GM12878 (cell line): ENCODE measurements around the gene POU2F1. TPM values are rescaled to one million over a fixed set of nuclear protein-coding genes. Genes with fewer than 3 reads are reported as not detected.

ENCODE experiments used
- ATAC-seq: fragments of 200-7000 bp; cut with Tn5 transposase; 3 replicates; pipeline ENCODE4 v1.9.1; 2020; ENCODE audit warnings: mild to moderate bottlenecking, moderate library complexity
- BruUV-seq: library from RNA; stranded (reverse); fragments of 400-500 nt; replicated peaks from 2 replicates; lab custom pipeline; 2021; lab: Mats Ljungman, UMichigan
- CTCF ChIA-PET: fragments of 300-600 bp; sonication (Branson Sonifier 250); formaldehyde crosslinking; extraction: SDS; loops from one replicate; lab custom pipeline; 2021; ENCODE audit warnings: inconsistent platforms; lab: Yijun Ruan, JAX
- POLR2A ChIA-PET: fragments of 350-600 bp; formaldehyde crosslinking; extraction: SDS; loops from one replicate; lab custom pipeline; 2021; ENCODE audit warnings: inconsistent platforms; lab: Charles Lee
- RAD21 ChIA-PET: fragments of 300-600 bp; sonication (Branson Sonifier 250); formaldehyde crosslinking; loops from one replicate; lab custom pipeline; 2023; ENCODE audit warnings: antibody characterized with exemption; ENCODE audit not compliant: unreplicated experiment; lab: Charles Lee
- SMC1A ChIA-PET: fragments of 300-600 bp; sonication (Branson Sonifier 250); formaldehyde crosslinking; loops from one replicate; lab custom pipeline; 2023; ENCODE audit not compliant: unreplicated experiment, uncharacterized antibody; lab: Charles Lee
- DNase-seq: peaks from one replicate; pipeline ENCODE4 v3.0.0-alpha.2; 2011; ENCODE audit warnings: low read depth, low spot score
- FAIRE-seq: peaks from 3 replicates; lab custom pipeline; 2011; peaks lifted over from hg19 to GRCh38; lab: Jason Lieb, UNC
- H2AFZ ChIP-seq: 2 replicates; pipeline ENCODE4 v1.6.0; 2011; ENCODE audit warnings: low read depth, low read length, control low read depth; ENCODE audit not compliant: control insufficient read depth
- H3K27ac ChIP-seq: 2 replicates; pipeline ENCODE4 v1.5.1; 2011; ENCODE audit warnings: control low read depth; ENCODE audit not compliant: control insufficient read depth, insufficient read depth
- H3K27me3 ChIP-seq, 2 experiments: replicated peaks in 1 of 2; 2 replicates each; pipeline versions ENCODE4 v1.6.0 to v1.6.1; 2011; ENCODE audit warnings: low read length in 1 of 2; ENCODE audit not compliant: control insufficient read depth in 2 of 2, insufficient read depth in 2 of 2
- H3K36me3 ChIP-seq, 2 experiments: 2 replicates each; pipeline ENCODE4 v1.5.1; 2011; ENCODE audit warnings: low read length in 1 of 2; ENCODE audit not compliant: control insufficient read depth in 2 of 2, insufficient read depth in 2 of 2
- H3K4me1 ChIP-seq: 2 replicates; pipeline ENCODE4 v1.6.1; 2011; ENCODE audit warnings: mild to moderate bottlenecking, low read length, moderate library complexity, mixed read lengths; ENCODE audit not compliant: control insufficient read depth, insufficient read depth
- H3K4me2 ChIP-seq: 2 replicates; pipeline ENCODE4 v1.6.0; 2011; ENCODE audit warnings: control low read depth; ENCODE audit not compliant: control insufficient read depth, insufficient read depth
- H3K4me3 ChIP-seq: fragments of 200-600 bp; sonication (generic); 2 replicates; pipeline ENCODE4 v1.5.1; 2016
- H3K79me2 ChIP-seq: 2 replicates; pipeline ENCODE4 v1.6.0; 2011; ENCODE audit warnings: low read length; ENCODE audit not compliant: control insufficient read depth, insufficient read depth
- H3K9ac ChIP-seq: 2 replicates; pipeline ENCODE4 v1.8.0; 2011; ENCODE audit warnings: low read length, control low read depth, mixed read lengths; ENCODE audit not compliant: control insufficient read depth, insufficient read depth
- H3K9me3 ChIP-seq: replicated peaks from 3 replicates; pipeline ENCODE4 v1.5.1; 2011; ENCODE audit warnings: mild to moderate bottlenecking, low read length; ENCODE audit not compliant: control insufficient read depth, insufficient read depth
- H4K20me1 ChIP-seq: 2 replicates; pipeline ENCODE4 v1.6.0; 2011; ENCODE audit not compliant: control insufficient read depth, insufficient read depth
- ATF3 ChIP-seq: IDR thresholded peaks from 2 replicates; pipeline ENCODE4 v1.6.1; 2011; ENCODE audit warnings: low read depth, mild to moderate bottlenecking, low read length, moderate library complexity, borderline replicate concordance; ENCODE audit errors: extremely low read depth
- CHD1 ChIP-seq: IDR thresholded peaks from 2 replicates; pipeline ENCODE4 v1.6.1; 2012; ENCODE audit warnings: low read depth, low read length, improper control_type of control experiment
- EP300 ChIP-seq, 2 experiments: fragments of 150-350 bp in 1 of 2; IDR thresholded peaks; 2 replicates each; pipeline ENCODE4 v1.6.1; 2011 to 2012; ENCODE audit warnings: low read depth in 2 of 2, low read length in 2 of 2, borderline replicate concordance in 1 of 2, improper control_type of control experiment in 1 of 2, inconsistent platforms in 1 of 2; ENCODE audit not compliant: control insufficient read depth in 1 of 2
- FOS ChIP-seq: IDR thresholded peaks from 3 replicates; pipeline ENCODE4 v1.6.1; 2011; ENCODE audit warnings: borderline replicate concordance; ENCODE audit not compliant: insufficient read length; ENCODE audit errors: extremely low read depth
- GATAD2B ChIP-seq: fragments of 450-650 bp; conservative IDR thresholded peaks from 2 replicates; pipeline ENCODE4 v1.6.1; 2017; ENCODE audit warnings: low read depth, mild to moderate bottlenecking, moderate library complexity
- HDAC2 ChIP-seq: fragments of 200-600 bp; sonication (generic); IDR thresholded peaks from 2 replicates; pipeline ENCODE4 v1.6.1; 2017
- MAX ChIP-seq: IDR thresholded peaks from 2 replicates; pipeline ENCODE4 v1.6.1; 2012; ENCODE audit warnings: low read depth, low read length, improper control_type of control experiment
- MTA2 ChIP-seq: fragments of 450-650 bp; IDR thresholded peaks from 2 replicates; pipeline ENCODE4 v1.6.1; 2016; ENCODE audit warnings: low read depth, mild to moderate bottlenecking, moderate library complexity
- NR2C1 ChIP-seq: fragments of 450-650 bp; IDR thresholded peaks from 2 replicates; pipeline ENCODE4 v1.6.1; 2017; ENCODE audit warnings: antibody characterized with exemption, mild to moderate bottlenecking, moderate library complexity
- PML ChIP-seq: IDR thresholded peaks from 2 replicates; pipeline ENCODE4 v1.6.1; 2012; ENCODE audit warnings: low read length, inconsistent platforms
- POLR2AphosphoS5 ChIP-seq: IDR thresholded peaks from 2 replicates; pipeline ENCODE4 v1.6.1; 2011; ENCODE audit warnings: mild to moderate bottlenecking, low read length, inconsistent platforms
- RELA ChIP-seq: fragments of 450-650 bp; IDR thresholded peaks from 2 replicates; pipeline ENCODE4 v1.8.0; 2014; ENCODE audit warnings: borderline replicate concordance; ENCODE audit not compliant: partially characterized antibody
- RFX5 ChIP-seq: IDR thresholded peaks from 2 replicates; pipeline ENCODE4 v1.6.1; 2011; ENCODE audit warnings: low read depth, low read length, improper control_type of control experiment
- SMAD1 ChIP-seq: fragments of 450-650 bp; IDR thresholded peaks from 2 replicates; pipeline ENCODE4 v1.6.1; 2018; ENCODE audit warnings: mild to moderate bottlenecking, low read depth; ENCODE audit not compliant: partially characterized antibody
- SMC3 ChIP-seq: IDR thresholded peaks from 2 replicates; pipeline ENCODE4 v1.6.1; 2011; ENCODE audit warnings: low read length, improper control_type of control experiment, borderline replicate concordance
- SREBF1 ChIP-seq: IDR thresholded peaks from 2 replicates; pipeline ENCODE4 v1.6.1; 2012; ENCODE audit warnings: mild to moderate bottlenecking, low read length
- TARDBP ChIP-seq: IDR thresholded peaks from 2 replicates; pipeline ENCODE4 v1.6.1; 2016; ENCODE audit warnings: borderline replicate concordance
- USF2 ChIP-seq: IDR thresholded peaks from 2 replicates; pipeline ENCODE4 v1.6.1; 2011; ENCODE audit warnings: low read depth, low read length, improper control_type of control experiment, borderline replicate concordance
- ZBTB4 ChIP-seq: fragments of 450-650 bp; formaldehyde crosslinking; IDR thresholded peaks from 2 replicates; pipeline ENCODE4 v1.4.0; 2022; ENCODE audit warnings: mild to moderate bottlenecking, moderate library complexity
- WGBS: methylation state at CpG from one replicate; pipeline ENCODE4 v1.1.6; 2016; ENCODE audit warnings: low lambda C conversion rate; ENCODE audit not compliant: insufficient replicate concordance, insufficient coverage; ENCODE audit errors: missing lambda C conversion rate; 5-methylcytosine and 5-hydroxymethylcytosine counted together
- in situ Hi-C: fragments of 300-500 bp; cut with MboI; formaldehyde crosslinking; loops from 9 replicates; pipeline ENCODE4 v1.14.3; 2018; ENCODE audit warnings: mixed read lengths
- intact Hi-C: fragments of 100-400 bp; cut with micrococcal nuclease; formaldehyde crosslinking; loops from one replicate; pipeline ENCODE4 v1.14.2; 2022; ENCODE audit not compliant: unreplicated experiment
- polyA plus RNA-seq, 11 experiments: library from polyadenylated mRNA; depleted of rRNA in 4 of 11; unstranded in 6 of 11; stranded (reverse) in 5 of 11; fragments of >200 nt; fragmentation: Nextera tagmentation in 4 of 11; fragmentation: Illumina TruSeq in 1 of 11; extraction: Ambion mirVana in 4 of 11; extraction: Trizol in 1 of 11; gene quantifications; 1 replicate in 1 of 11; 2 replicates in 10 of 11; pipeline versions ENCODE4 v1.2.1 to v1.2.3, GENCODE V29; 2011 to 2016; ENCODE audit warnings: inconsistent platforms in 2 of 11, missing spikeins in 2 of 11, low read depth in 1 of 11
- total RNA-seq, 4 experiments: library from RNA; depleted of rRNA in 3 of 4; stranded (reverse); fragments of >200 nt in 3 of 4; fragmentation: Illumina TruSeq in 1 of 4; extraction: Trizol in 1 of 4; gene quantifications; 2 replicates each; pipeline versions ENCODE4 v1.2.1 to v1.2.3, GENCODE V29; 2013 to 2021

The POU2F1 gene
- total and polyA plus RNA-seq, 10 of the 15 experiments (the other 5 are each of a cell fraction or from before 2014, with no cell fraction given) = 2.5 to 21.7 (median 12.5) TPM

GRCh38 chr1:167469280-167469965, 248.7 kb downstream of the POU2F1 start:
- Histone ChIP-seq H3K27ac (no peak overlapping the region), H3K9ac (no peak overlapping the region), H3K9me3 (no peaks in the 10 kb centered on the region), H3K79me2 (no peaks in the 10 kb centered on the region), H3K27me3 (no peaks in the 10 kb centered on the region; a peak in 1 of 4 replicates), H4K20me1 (no peaks in the 10 kb centered on the region), H3K4me1 (no peaks in the 10 kb centered on the region), H3K4me3 (no peak overlapping the region), H2AFZ (no peak overlapping the region), H3K4me2 (no peak overlapping the region), H3K36me3 (no peaks in the 10 kb centered on the region)
- BruUV-seq = no TSS peak
- SMC1A ChIA-PET = no interaction called here
- ATAC-seq = no peak
- in situ Hi-C loops (no loop called here), intact Hi-C loops (no loop called here)
- DNase-seq = no peak
- WGBS = 63% methylated on average over 7 of the region's 7 CpGs
- RAD21 ChIA-PET = no interaction called here
- no peak for FAIRE-seq
- CTCF ChIA-PET = interaction anchor here (0.7 kb wide), 1 partner anchor 379 kb away, joined by 3 read pairs; no protein-coding TSS in a partner anchor
- POLR2A ChIA-PET = no interaction called here
- TF ChIP-seq POLR2AphosphoS5 (no peak), ATF3 (no peak), GATAD2B (no peak), HDAC2 (no peak), TARDBP (no peak), FOS (no peak), PML (no peak), RELA (no peak), RFX5 (no peak), CHD1 (no peak), SREBF1 (no peak), ZBTB4 (no peak), EP300 (IDR thresholded peaks at IDR 0.05; ENCODE audit: borderline replicate concordance in 1 of 2, control insufficient read depth in 1 of 2, low read depth in 2 of 2, low read length in 2 of 2) (no peak), SMAD1 (no peak), MTA2 (no peak), MAX (no peak), SMC3 (no peak), USF2 (no peak), NR2C1 (no peak)
- TF ChIP-seq, all 136 proteins: peak for 0
